HG03439 (cell line): ENCODE data around the gene KCNJ18.
"Not testable (repeated sequence)": the region's sequence is repeated elsewhere in the genome, so short reads cannot be mapped to it uniquely, and the experiment has no call there.

Experiments used
- ATAC-seq: cut with Tn5 transposase; IDR thresholded peaks from one replicate; pipeline ENCODE4 v1.9.1; 2021; ENCODE audit warnings: mild to moderate bottlenecking, moderate library complexity; ENCODE audit not compliant: unreplicated experiment

Gene KCNJ18

DNA sequence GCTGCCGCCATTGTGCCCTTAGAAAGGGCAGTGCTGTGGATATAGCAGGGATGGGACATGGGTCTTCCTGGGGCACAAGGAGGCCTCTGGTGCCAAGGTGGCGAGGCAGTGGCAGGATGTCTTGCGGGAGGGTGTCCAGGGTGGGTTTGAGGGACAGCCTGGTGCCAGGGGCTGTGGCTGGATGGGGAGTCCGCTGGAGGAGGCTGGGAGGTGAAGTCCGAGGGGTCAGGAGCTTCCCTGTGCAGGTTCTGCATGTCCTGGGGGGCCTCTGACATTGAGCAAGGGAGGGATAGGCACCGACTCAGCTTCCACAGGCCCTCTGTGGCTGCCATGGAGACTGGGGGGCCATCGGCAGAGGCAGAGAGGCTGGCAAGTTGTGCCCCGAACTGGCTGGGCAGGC lies 9.7 kb downstream of the KCNJ18 start:
- ATAC-seq: not testable (repeated sequence)

GRCh38 chr17:21702521-21702920 lies 10.2 kb downstream of the KCNJ18 start:
- not testable (repeated sequence) for ATAC-seq

GRCh38 chr17:21702940-21703640 lies 10.8 kb downstream of the KCNJ18 start:
- ATAC-seq: not testable (repeated sequence)

DNA sequence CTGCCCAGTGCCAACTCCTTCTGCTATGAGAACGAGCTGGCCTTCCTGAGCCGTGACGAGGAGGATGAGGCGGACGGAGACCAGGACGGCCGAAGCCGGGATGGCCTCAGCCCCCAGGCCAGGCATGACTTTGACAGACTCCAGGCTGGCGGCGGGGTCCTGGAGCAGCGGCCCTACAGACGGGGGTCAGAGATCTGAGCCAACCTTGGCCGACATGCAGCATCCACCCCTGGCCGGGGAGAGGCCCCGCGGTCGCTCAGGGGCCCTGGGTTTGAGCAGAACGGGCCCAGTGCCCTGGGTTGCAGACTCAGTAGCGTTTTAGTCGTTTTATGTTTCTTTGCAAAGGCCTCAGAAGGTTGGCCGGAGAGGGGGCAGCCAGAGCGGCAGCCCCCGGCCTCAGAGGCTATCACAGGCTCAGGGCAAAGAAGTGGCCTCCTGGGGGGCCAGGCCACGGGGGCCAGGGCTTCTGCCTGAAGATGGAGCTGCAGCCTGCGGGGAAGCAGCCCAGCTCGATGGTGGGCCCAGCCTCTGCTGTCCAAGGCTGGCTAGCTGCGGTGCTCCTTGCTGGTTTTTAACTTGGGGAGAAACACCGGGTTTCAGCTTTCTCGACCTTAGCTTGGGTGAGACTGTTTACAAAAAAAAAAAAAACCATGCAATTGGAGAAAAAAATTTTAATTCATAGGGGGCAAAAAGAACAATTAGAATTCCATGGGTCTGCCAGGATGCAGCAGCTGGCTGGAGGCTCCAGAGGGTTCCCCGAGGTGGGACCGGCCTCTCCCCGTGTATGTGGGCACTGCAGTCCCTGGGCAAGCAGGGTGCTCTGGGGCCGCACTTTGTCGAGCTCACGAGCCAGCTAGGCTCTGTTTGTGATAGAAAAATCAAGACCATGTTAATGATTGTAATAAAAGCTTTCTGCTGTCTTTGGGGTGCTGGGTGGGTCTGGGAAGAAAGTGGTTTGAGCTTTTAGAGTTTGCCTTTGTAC lies 11.9 kb downstream of the KCNJ18 start:
- ATAC-seq: not testable (repeated sequence)

GRCh38 chr17:21705021-21705601 lies 12.8 kb downstream of the KCNJ18 start:
- no peak for ATAC-seq

GRCh38 chr17:21705746-21706145 lies 13.4 kb downstream of the KCNJ18 start:
- ATAC-seq: not testable (repeated sequence)

DNA sequence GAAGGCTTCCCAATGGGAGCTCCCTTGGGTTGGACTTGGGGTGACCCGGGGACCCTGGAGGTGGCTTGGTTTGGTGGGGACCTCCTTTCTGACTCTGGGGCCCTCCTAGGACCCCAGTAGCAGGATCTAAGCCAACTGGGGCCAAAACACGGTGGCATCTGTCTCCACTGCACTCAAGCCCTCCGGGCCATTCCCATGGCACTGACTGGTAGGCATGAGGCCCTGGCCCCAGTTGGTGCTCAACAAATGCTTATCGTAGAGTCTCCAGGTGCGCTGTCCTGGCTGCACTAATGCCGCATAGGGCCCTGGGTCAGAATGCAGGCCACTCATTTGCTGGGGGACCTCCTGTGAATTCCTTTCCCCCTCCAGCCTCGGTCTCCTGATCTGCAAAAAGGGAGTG lies 14.2 kb downstream of the KCNJ18 start:
- ATAC-seq: not testable (repeated sequence)

DNA sequence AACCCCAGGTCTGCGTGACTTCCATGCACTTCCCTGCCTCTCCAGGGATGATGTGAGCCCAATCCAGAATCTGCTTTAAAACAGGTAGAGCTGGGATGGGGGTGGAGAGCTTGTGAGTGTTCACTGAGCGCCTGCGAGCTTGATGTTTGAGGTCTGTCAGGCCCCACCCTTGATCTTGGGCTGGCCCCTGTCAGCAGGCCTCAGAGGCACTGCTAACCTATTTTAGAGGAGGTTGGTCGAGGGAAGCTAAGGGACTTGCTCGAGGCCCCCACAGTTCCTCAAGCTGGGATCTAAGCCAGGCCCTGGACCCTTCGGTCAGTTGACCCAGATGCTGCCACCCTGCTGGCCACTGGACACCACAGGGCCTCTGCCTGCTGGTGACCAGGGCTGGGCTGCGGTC lies 14.8 kb downstream of the KCNJ18 start:
- not testable (repeated sequence) for ATAC-seq

GRCh38 chr17:21707711-21708611 lies 15.6 kb downstream of the KCNJ18 start:
- not testable (repeated sequence) for ATAC-seq

GRCh38 chr17:21708612-21709535 lies 16.6 kb downstream of the KCNJ18 start:
- ATAC-seq: not testable (repeated sequence)

DNA sequence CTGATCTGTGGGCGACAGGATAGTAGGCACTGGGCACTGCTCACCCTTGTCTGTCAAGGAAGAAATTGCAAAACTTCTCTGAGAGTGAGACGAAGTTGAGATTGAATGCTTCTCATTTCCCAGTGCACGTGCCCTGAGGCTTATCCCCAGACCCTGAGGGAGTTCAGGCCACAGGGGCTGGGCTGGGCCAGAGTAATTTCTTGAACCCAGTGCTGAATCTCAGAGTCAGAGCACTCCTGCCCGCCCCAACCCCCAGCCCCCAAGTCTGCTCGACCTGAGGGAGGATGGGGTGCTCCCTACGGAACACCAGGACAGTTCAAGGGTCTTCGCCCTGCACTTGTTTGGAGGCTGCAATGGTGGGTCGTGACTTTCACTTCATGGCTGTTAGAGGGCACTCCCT lies 17.7 kb downstream of the KCNJ18 start:
- ATAC-seq: not testable (repeated sequence)

GRCh38 chr17:21710486-21710885 lies 18.2 kb downstream of the KCNJ18 start:
- not testable (repeated sequence) for ATAC-seq

- no peak for ATAC-seq
Measured at GRCh38 chr17:21711182-21711581, 18.9 kb downstream of the KCNJ18 start.

- not testable (repeated sequence) for ATAC-seq
Measured at GRCh38 chr17:21713020-21713419, 20.7 kb downstream of the KCNJ18 start.

DNA sequence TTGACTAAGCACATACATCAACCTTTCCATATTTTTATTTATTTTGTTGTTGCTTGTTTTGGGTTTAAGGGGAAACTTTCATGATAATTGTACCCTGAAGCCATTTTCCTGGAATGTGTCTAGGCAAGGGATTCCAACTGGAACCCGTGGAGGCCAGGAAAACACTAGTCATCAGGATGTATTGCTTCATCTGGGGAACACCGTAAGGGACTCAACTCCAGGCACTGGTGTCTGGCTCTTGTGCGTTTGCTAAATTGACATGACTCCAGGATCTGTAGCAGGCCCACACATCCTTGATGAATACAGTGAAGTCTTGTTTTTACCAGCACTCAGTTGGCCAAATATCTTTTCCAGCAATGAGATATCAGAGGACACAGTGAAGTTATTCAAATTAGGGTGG lies 21.3 kb downstream of the KCNJ18 start:
- ATAC-seq: not testable (repeated sequence)

GRCh38 chr17:21714676-21715075 lies 22.4 kb downstream of the KCNJ18 start:
- ATAC-seq: not testable (repeated sequence)

DNA sequence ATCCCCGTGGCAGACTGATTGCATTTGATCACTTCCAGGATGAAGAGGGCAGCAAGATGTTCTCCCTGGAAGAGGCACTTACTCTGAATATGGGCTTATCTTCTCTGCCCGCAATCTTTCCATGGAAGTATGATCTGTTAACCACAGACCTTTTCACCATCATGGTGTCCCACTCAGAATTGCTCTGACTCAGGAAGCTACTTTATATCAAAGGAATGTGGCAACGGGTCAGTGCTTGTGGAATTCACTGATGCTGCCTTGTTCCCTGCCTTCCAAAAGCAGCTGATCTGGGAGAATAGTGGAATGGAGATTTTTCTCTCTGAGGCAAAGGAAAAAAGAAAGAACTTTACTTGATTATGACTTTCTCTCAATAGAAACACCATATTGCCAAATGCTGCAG lies 23.6 kb downstream of the KCNJ18 start:
- not testable (repeated sequence) for ATAC-seq

DNA sequence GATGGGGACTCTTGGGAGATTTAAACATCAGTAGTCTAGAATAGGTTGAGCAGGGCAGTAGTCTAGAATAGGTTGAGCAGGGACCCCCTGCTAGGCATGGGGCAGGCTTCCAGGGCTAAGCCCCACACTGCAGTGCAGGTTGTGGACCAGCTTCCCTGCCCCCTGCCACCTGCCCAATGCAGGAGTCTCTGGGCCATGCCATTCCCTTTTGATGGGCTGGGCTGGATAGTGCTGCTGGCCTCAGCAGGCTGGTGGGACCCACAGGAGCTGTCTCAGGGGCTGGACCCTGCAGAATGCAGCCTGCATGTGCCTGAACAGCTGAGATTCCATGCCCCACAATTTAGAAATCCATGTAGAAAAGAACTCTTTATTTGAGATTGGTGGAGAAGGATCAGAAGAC lies 26.6 kb downstream of the KCNJ18 start:
- not testable (repeated sequence) for ATAC-seq

- ATAC-seq: not testable (repeated sequence)
Measured at GRCh38 chr17:21719511-21720226, 27.3 kb downstream of the KCNJ18 start.
